ENCODE results near the gene RBM10. TPM values are rescaled to one million over a fixed set of nuclear protein-coding genes. Genes with fewer than 3 reads are reported as not detected.

Gene RBM10
- total RNA-seq, 1 experiment from 2014 or later = 55.8 TPM

GRCh38 chrX:47216393-47216925 is 71.4 kb downstream of the RBM10 start:
- H3K27ac ChIP-seq (ENCODE audit: insufficient read length, low read depth, low read length) = peak overlapping the region; percentile 69
- peak overlapping the region in 1 of 2 experiments; percentile 0; a peak in 2 of 5 replicates for H3K4me3 Mint-ChIP-seq

More at GRCh38 chrX:47216393-47216925, 71.4 kb downstream of the RBM10 start:
- Histone ChIP-seq H3K56ac (ENCODE audit: insufficient read length, low read depth, low read length) (no peak overlapping the region), H2AK5ac (ENCODE audit: insufficient read length, low read length) (no peak overlapping the region), H3K79me1 (ENCODE audit: insufficient read depth, low read depth, low read length, poor library complexity, severe bottlenecking) (no peaks in the 10 kb centered on the region), H3T11ph (ENCODE audit: low read length) (no peak overlapping the region), H3K18ac (ENCODE audit: insufficient read length, low read depth, low read length) (no peak overlapping the region), H3K27me3 (ENCODE audit: insufficient read depth, low read length) (no peaks in the 10 kb centered on the region), H2AFZ (ENCODE audit: low read length) (no peak overlapping the region), H4K8ac (replicated peaks; ENCODE audit: insufficient read length, low read depth, low read length) (no peak overlapping the region), H3K9me3 (ENCODE audit: control insufficient read depth, low read depth, low read length) (no peaks in the 10 kb centered on the region), H3K9ac (ENCODE audit: extremely low read depth, insufficient read length, low read length) (no peak overlapping the region), H3K79me2 (ENCODE audit: insufficient read depth, low read length) (peaks cover 23% of the 10 kb centered on the region; the same call in 1 of the 2 replicates), H3K4me2 (ENCODE audit: insufficient read depth, insufficient read length, low read length) (peak overlapping the region; percentile 79), H2BK5ac (ENCODE audit: insufficient read length, low read length) (no peak overlapping the region), H4K20me1 (ENCODE audit: control insufficient read depth, insufficient read depth, insufficient read length) (no peaks in the 10 kb centered on the region), H3K14ac (ENCODE audit: insufficient read depth, low read length) (no peak overlapping the region), H4K5ac (ENCODE audit: insufficient read length, low read depth, low read length) (no peak overlapping the region), H2BK20ac (ENCODE audit: low read depth, low read length, poor library complexity, severe bottlenecking) (no peak overlapping the region), H2BK12ac (ENCODE audit: insufficient read length, low read depth, low read length) (no peak overlapping the region), H2BK15ac (ENCODE audit: low read depth, low read length) (no peak overlapping the region), H3K4me1 (ENCODE audit: insufficient read depth, low read length) (peaks cover 6% of the 10 kb centered on the region; the same call in 1 of the 2 replicates), H3K23me2 (ENCODE audit: insufficient read length, low read depth, low read length, poor library complexity, severe bottlenecking) (peaks cover 14% of the 10 kb centered on the region), H4K91ac (ENCODE audit: insufficient read length, low read depth, low read length) (no peak overlapping the region), H3K23ac (ENCODE audit: insufficient read length, low read depth, low read length) (no peak overlapping the region), H3K4ac (ENCODE audit: low read depth, low read length) (no peak overlapping the region), H2BK120ac (ENCODE audit: low read depth, low read length, poor library complexity, severe bottlenecking) (no peak overlapping the region)
- peaks cover 0 to 2% of the 10 kb centered on the region in 2 experiments; a peak in 2 of 5 replicates for H3K9me3 Mint-ChIP-seq
- DNase-seq = no peak
- H3K4me1 Mint-ChIP-seq = peaks cover 36 to 38% of the 10 kb centered on the region in 2 experiments
- WGBS (ENCODE audit: extremely low coverage, insufficient read length, low lambda C conversion rate) = no CpG with 5 or more reads among the region's 8 CpGs
- H3K27me3 Mint-ChIP-seq (ENCODE audit: low read depth) = no peaks in the 10 kb centered on the region; the same call in 1 of the 2 replicates
- peak overlapping the region in 2 of 3 experiments; percentile 95 to 96; a peak in 5 of 7 replicates for H3K27ac Mint-ChIP-seq
- TF ChIP-seq CTCF (conservative IDR thresholded peaks at IDR 0.05) = no peak
- H3K36me3 Mint-ChIP-seq (ENCODE audit: insufficient read depth in 1 of 3, low read depth in 3 of 3) = peaks cover 55 to 67% (median 66%) of the 10 kb centered on the region in 3 experiments
